Lower lobe of right lung (tissue), 1 donor: ENCODE results near the gene SOSTDC1. TPM values are rescaled to one million over a fixed set of nuclear protein-coding genes. Genes with fewer than 3 reads are reported as not detected.

Experiments
- total RNA-seq: library from RNA; stranded (reverse); fragmentation: NEBNext Ultra II Directional; extraction: Animal tissue kit (Norgen Biotek cat#: 25700); gene quantifications from one replicate; pipeline ENCODE4 v1.2.1, GENCODE V29; 2021
- donor health status: DM: no; HTN: yes; CAD: no; lungs with severe emphysema.

SOSTDC1 gene
- total RNA-seq, 1 donor from 2014 or later: 8.7 TPM

Other genes with a start within 250 kb of the SOSTDC1 start
- gene CRPPA, start 44.2 kb downstream of the SOSTDC1 start, total RNA-seq: 3.0 TPM
- not detected for gene LRRC72, start 61.1 kb upstream of the SOSTDC1 start, total RNA-seq
- 13.9 TPM for gene ANKMY2, start 180.0 kb upstream of the SOSTDC1 start, total RNA-seq
- 24.6 TPM for gene BZW2, start 180.4 kb upstream of the SOSTDC1 start, total RNA-seq